GM12878 (cell line): ENCODE measurements around the gene LMO7. TPM values are rescaled to one million over a fixed set of nuclear protein-coding genes. Genes with fewer than 3 reads are reported as not detected.

Source experiments
- ATAC-seq: fragments of 200-7000 bp; cut with Tn5 transposase; 3 replicates; pipeline ENCODE4 v1.9.1; 2020; ENCODE audit warnings: mild to moderate bottlenecking, moderate library complexity
- BruUV-seq: library from RNA; stranded (reverse); fragments of 400-500 nt; replicated peaks from 2 replicates; lab custom pipeline; 2021; lab: Mats Ljungman, UMichigan
- CTCF ChIA-PET: fragments of 300-600 bp; sonication (Branson Sonifier 250); formaldehyde crosslinking; extraction: SDS; loops from one replicate; lab custom pipeline; 2021; ENCODE audit warnings: inconsistent platforms; lab: Yijun Ruan, JAX
- POLR2A ChIA-PET: fragments of 350-600 bp; formaldehyde crosslinking; extraction: SDS; loops from one replicate; lab custom pipeline; 2021; ENCODE audit warnings: inconsistent platforms; lab: Charles Lee
- RAD21 ChIA-PET: fragments of 300-600 bp; sonication (Branson Sonifier 250); formaldehyde crosslinking; loops from one replicate; lab custom pipeline; 2023; ENCODE audit warnings: antibody characterized with exemption; ENCODE audit not compliant: unreplicated experiment; lab: Charles Lee
- SMC1A ChIA-PET: fragments of 300-600 bp; sonication (Branson Sonifier 250); formaldehyde crosslinking; loops from one replicate; lab custom pipeline; 2023; ENCODE audit not compliant: unreplicated experiment, uncharacterized antibody; lab: Charles Lee
- DNase-seq: peaks from one replicate; pipeline ENCODE4 v3.0.0-alpha.2; 2011; ENCODE audit warnings: low read depth, low spot score
- FAIRE-seq: peaks from 3 replicates; lab custom pipeline; 2011; peaks lifted over from hg19 to GRCh38; lab: Jason Lieb, UNC
- H2AFZ ChIP-seq: 2 replicates; pipeline ENCODE4 v1.6.0; 2011; ENCODE audit warnings: low read depth, low read length, control low read depth; ENCODE audit not compliant: control insufficient read depth
- H3K27ac ChIP-seq: 2 replicates; pipeline ENCODE4 v1.5.1; 2011; ENCODE audit warnings: control low read depth; ENCODE audit not compliant: control insufficient read depth, insufficient read depth
- H3K27me3 ChIP-seq, 2 experiments: replicated peaks in 1 of 2; 2 replicates each; pipeline versions ENCODE4 v1.6.0 to v1.6.1; 2011; ENCODE audit warnings: low read length in 1 of 2; ENCODE audit not compliant: control insufficient read depth in 2 of 2, insufficient read depth in 2 of 2
- H3K36me3 ChIP-seq, 2 experiments: 2 replicates each; pipeline ENCODE4 v1.5.1; 2011; ENCODE audit warnings: low read length in 1 of 2; ENCODE audit not compliant: control insufficient read depth in 2 of 2, insufficient read depth in 2 of 2
- H3K4me1 ChIP-seq: 2 replicates; pipeline ENCODE4 v1.6.1; 2011; ENCODE audit warnings: mild to moderate bottlenecking, low read length, moderate library complexity, mixed read lengths; ENCODE audit not compliant: control insufficient read depth, insufficient read depth
- H3K4me2 ChIP-seq: 2 replicates; pipeline ENCODE4 v1.6.0; 2011; ENCODE audit warnings: control low read depth; ENCODE audit not compliant: control insufficient read depth, insufficient read depth
- H3K4me3 ChIP-seq: fragments of 200-600 bp; sonication (generic); 2 replicates; pipeline ENCODE4 v1.5.1; 2016
- H3K79me2 ChIP-seq: 2 replicates; pipeline ENCODE4 v1.6.0; 2011; ENCODE audit warnings: low read length; ENCODE audit not compliant: control insufficient read depth, insufficient read depth
- H3K9ac ChIP-seq: 2 replicates; pipeline ENCODE4 v1.8.0; 2011; ENCODE audit warnings: low read length, control low read depth, mixed read lengths; ENCODE audit not compliant: control insufficient read depth, insufficient read depth
- H3K9me3 ChIP-seq: replicated peaks from 3 replicates; pipeline ENCODE4 v1.5.1; 2011; ENCODE audit warnings: mild to moderate bottlenecking, low read length; ENCODE audit not compliant: control insufficient read depth, insufficient read depth
- H4K20me1 ChIP-seq: 2 replicates; pipeline ENCODE4 v1.6.0; 2011; ENCODE audit not compliant: control insufficient read depth, insufficient read depth
- CBFB ChIP-seq: IDR thresholded peaks from 2 replicates; pipeline ENCODE4 v1.6.1; 2016; ENCODE audit warnings: antibody characterized with exemption, low read depth
- SIX5 ChIP-seq: IDR thresholded peaks from 2 replicates; pipeline ENCODE4 v1.6.1; 2011; ENCODE audit warnings: mild to moderate bottlenecking, low read depth, low read length, moderate library complexity; ENCODE audit not compliant: severe bottlenecking
- YBX1 ChIP-seq: fragments of 450-650 bp; IDR thresholded peaks from 2 replicates; pipeline ENCODE4 v1.6.1; 2016; ENCODE audit warnings: antibody characterized with exemption
- WGBS: methylation state at CpG from one replicate; pipeline ENCODE4 v1.1.6; 2016; ENCODE audit warnings: low lambda C conversion rate; ENCODE audit not compliant: insufficient replicate concordance, insufficient coverage; ENCODE audit errors: missing lambda C conversion rate; 5-methylcytosine and 5-hydroxymethylcytosine counted together
- in situ Hi-C: fragments of 300-500 bp; cut with MboI; formaldehyde crosslinking; loops from 9 replicates; pipeline ENCODE4 v1.14.3; 2018; ENCODE audit warnings: mixed read lengths
- intact Hi-C: fragments of 100-400 bp; cut with micrococcal nuclease; formaldehyde crosslinking; loops from one replicate; pipeline ENCODE4 v1.14.2; 2022; ENCODE audit not compliant: unreplicated experiment
- polyA plus RNA-seq, 11 experiments: library from polyadenylated mRNA; depleted of rRNA in 4 of 11; unstranded in 6 of 11; stranded (reverse) in 5 of 11; fragments of >200 nt; fragmentation: Nextera tagmentation in 4 of 11; fragmentation: Illumina TruSeq in 1 of 11; extraction: Ambion mirVana in 4 of 11; extraction: Trizol in 1 of 11; gene quantifications; 1 replicate in 1 of 11; 2 replicates in 10 of 11; pipeline versions ENCODE4 v1.2.1 to v1.2.3, GENCODE V29; 2011 to 2016; ENCODE audit warnings: inconsistent platforms in 2 of 11, missing spikeins in 2 of 11, low read depth in 1 of 11
- total RNA-seq, 4 experiments: library from RNA; depleted of rRNA in 3 of 4; stranded (reverse); fragments of >200 nt in 3 of 4; fragmentation: Illumina TruSeq in 1 of 4; extraction: Trizol in 1 of 4; gene quantifications; 2 replicates each; pipeline versions ENCODE4 v1.2.1 to v1.2.3, GENCODE V29; 2013 to 2021
- TF ChIP-seq, protein P1 (sequence below): fragments of 450-650 bp; IDR thresholded peaks from 2 replicates; pipeline ENCODE4 v1.6.1; 2017; ENCODE audit warnings: mild to moderate bottlenecking, low read depth, inconsistent platforms; ENCODE audit not compliant: poor library complexity, severe bottlenecking
- TF ChIP-seq, protein P2 (sequence below): fragments of 450-650 bp; IDR thresholded peaks from 2 replicates; pipeline ENCODE4 v1.6.1; 2017; ENCODE audit warnings: antibody characterized with exemption, mild to moderate bottlenecking, moderate library complexity

The LMO7 gene
- total and polyA plus RNA-seq, 10 of the 15 experiments (the other 5 are each of a cell fraction or from before 2014, with no cell fraction given), result 8.5 to 67.8 (median 36.8) TPM

DNA sequence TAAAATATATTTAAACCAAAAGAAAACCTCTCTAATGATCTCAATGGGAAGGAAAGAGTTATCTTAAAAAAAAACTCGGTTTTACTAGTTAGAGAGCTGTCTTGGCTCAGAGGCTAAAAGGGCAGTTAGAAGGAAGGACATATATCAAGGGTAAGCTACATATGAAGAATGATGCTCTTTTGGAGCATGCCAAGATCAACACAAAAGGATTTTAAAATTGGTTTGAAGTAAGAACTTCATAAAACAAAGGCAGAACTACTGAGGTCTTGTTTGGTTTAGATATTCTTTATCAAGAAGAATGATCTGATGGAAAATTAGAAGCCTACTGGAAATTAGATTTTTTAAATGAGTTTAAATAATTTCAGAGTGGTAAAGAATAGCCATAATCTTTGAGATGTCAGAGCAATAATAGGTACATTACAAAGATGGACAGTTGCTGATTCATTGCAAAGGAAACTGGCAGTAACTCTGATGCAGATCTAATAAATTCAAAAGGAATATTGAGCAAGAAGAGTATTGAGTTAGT, 39.4 kb upstream of the LMO7 start (continued):
- TF ChIP-seq SIX5, result no peak

DNA sequence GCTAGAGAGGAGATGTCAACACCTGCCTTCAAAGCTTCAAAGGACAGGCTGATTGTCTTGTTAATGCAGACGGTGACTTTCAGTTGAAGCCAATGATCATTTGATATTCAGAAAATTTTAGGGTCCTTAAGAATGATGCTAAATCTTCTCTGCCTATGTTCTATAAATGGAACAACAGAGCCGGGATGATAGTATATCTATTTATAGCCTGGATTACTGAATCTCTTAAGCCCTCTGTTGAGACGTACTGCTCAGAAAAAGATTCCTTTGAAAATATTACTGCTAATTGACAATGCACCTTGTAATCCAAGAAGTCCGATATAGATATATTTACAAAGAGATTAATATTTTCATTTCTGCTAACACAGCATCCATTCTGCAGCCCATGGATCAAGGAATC, 35.8 kb upstream of the LMO7 start:
- Histone ChIP-seq H3K4me1 (no peaks in the 10 kb centered on the region), H4K20me1 (no peaks in the 10 kb centered on the region), H3K4me2 (no peak overlapping the region), H3K9me3 (no peaks in the 10 kb centered on the region), H2AFZ (no peak overlapping the region), H3K27me3 (no peaks in the 10 kb centered on the region), H3K36me3 (no peaks in the 10 kb centered on the region; a peak in 2 of 4 replicates), H3K79me2 (no peaks in the 10 kb centered on the region), H3K9ac (no peak overlapping the region), H3K27ac (no peak overlapping the region), H3K4me3 (no peak overlapping the region)
- DNase-seq (no peak), ATAC-seq (no peak), FAIRE-seq (no peak)
- POLR2A ChIA-PET, result no interaction called here
- 87% methylated on average over 4 of the region's 4 CpGs for WGBS
- TF ChIP-seq YBX1 (no peak), CBFB (no peak)
- TF ChIP-seq, protein P1, sequence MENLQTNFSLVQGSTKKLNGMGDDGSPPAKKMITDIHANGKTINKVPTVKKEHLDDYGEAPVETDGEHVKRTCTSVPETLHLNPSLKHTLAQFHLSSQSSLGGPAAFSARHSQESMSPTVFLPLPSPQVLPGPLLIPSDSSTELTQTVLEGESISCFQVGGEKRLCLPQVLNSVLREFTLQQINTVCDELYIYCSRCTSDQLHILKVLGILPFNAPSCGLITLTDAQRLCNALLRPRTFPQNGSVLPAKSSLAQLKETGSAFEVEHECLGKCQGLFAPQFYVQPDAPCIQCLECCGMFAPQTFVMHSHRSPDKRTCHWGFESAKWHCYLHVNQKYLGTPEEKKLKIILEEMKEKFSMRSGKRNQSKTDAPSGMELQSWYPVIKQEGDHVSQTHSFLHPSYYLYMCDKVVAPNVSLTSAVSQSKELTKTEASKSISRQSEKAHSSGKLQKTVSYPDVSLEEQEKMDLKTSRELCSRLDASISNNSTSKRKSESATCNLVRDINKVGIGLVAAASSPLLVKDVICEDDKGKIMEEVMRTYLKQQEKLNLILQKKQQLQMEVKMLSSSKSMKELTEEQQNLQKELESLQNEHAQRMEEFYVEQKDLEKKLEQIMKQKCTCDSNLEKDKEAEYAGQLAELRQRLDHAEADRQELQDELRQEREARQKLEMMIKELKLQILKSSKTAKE, result no peak
- TF ChIP-seq, protein P2, sequence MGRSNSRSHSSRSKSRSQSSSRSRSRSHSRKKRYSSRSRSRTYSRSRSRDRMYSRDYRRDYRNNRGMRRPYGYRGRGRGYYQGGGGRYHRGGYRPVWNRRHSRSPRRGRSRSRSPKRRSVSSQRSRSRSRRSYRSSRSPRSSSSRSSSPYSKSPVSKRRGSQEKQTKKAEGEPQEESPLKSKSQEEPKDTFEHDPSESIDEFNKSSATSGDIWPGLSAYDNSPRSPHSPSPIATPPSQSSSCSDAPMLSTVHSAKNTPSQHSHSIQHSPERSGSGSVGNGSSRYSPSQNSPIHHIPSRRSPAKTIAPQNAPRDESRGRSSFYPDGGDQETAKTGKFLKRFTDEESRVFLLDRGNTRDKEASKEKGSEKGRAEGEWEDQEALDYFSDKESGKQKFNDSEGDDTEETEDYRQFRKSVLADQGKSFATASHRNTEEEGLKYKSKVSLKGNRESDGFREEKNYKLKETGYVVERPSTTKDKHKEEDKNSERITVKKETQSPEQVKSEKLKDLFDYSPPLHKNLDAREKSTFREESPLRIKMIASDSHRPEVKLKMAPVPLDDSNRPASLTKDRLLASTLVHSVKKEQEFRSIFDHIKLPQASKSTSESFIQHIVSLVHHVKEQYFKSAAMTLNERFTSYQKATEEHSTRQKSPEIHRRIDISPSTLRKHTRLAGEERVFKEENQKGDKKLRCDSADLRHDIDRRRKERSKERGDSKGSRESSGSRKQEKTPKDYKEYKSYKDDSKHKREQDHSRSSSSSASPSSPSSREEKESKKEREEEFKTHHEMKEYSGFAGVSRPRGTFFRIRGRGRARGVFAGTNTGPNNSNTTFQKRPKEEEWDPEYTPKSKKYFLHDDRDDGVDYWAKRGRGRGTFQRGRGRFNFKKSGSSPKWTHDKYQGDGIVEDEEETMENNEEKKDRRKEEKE, result no peak
- intact Hi-C loops (no loop called here), in situ Hi-C loops (no loop called here)
- BruUV-seq, result no TSS peak
- RAD21 ChIA-PET, result no interaction called here
- SMC1A ChIA-PET, result interaction anchor here (1.0 to 1.3 kb wide), 3 partner anchors 19 to 21 kb away, joined by 3 to 6 read pairs (median 4); no protein-coding TSS in a partner anchor
- CTCF ChIA-PET, result interaction anchor here (0.7 kb wide), 1 partner anchor 9 kb away, joined by 3 read pairs; no protein-coding TSS in a partner anchor
